ENCODE data around the gene SHANK2.

Gene SHANK2

GRCh38 chr11:71252269-71252769, at the start of gene SHANK2:
SHANK2 (minus strand) TSS chr11:71252577; CDS start chr11:71147326, 105,251 bp downstream.
- Mint-ChIP-seq H3K4me1 (peaks cover 26% of the 10 kb centered on the region), H3K27ac (no peak within 1 kb of the TSS), H3K36me3 (ENCODE audit: low read depth) (no peaks in the 10 kb centered on the region), H3K4me3 (peak within 1 kb of the TSS; percentile 77), H3K9me3 (peaks cover 5% of the 10 kb centered on the region), H3K27me3 (ENCODE audit: low read depth, poor library complexity) (peaks cover 89% of the 10 kb centered on the region)
- no peak for TF ChIP-seq CTCF (IDR thresholded peaks at IDR 0.05)
- DNase-seq = peak; percentile 44

GRCh38 chr11:71301858-71302533, 49.6 kb upstream of the SHANK2 start:
- H3K36me3 Mint-ChIP-seq (ENCODE audit: low read depth) = no peaks in the 10 kb centered on the region
- no peak for TF ChIP-seq CTCF (IDR thresholded peaks at IDR 0.05)
- no peak overlapping the region for H3K4me3 Mint-ChIP-seq
- peaks cover 43% of the 10 kb centered on the region for H3K4me1 Mint-ChIP-seq
- H3K27me3 Mint-ChIP-seq (ENCODE audit: low read depth, poor library complexity) = peaks cover 21% of the 10 kb centered on the region
- H3K9me3 Mint-ChIP-seq = peaks cover 4% of the 10 kb centered on the region
- no peak overlapping the region for H3K27ac Mint-ChIP-seq
- DNase-seq = no peak

- Mint-ChIP-seq H3K36me3 (ENCODE audit: low read depth) (no peaks in the 10 kb centered on the region), H3K4me3 (no peak overlapping the region), H3K27me3 (ENCODE audit: low read depth, poor library complexity) (peaks cover 24% of the 10 kb centered on the region), H3K9me3 (peaks cover 12% of the 10 kb centered on the region), H3K4me1 (peaks cover 41% of the 10 kb centered on the region), H3K27ac (no peak overlapping the region)
- no peak for DNase-seq
- TF ChIP-seq CTCF (IDR thresholded peaks at IDR 0.05) = no peak
Measured at GRCh38 chr11:71301046-71301857, 48.9 kb upstream of the SHANK2 start.

GRCh38 chr11:71300187-71300586, 47.8 kb upstream of the SHANK2 start:
- no peaks in the 10 kb centered on the region for H3K36me3 Mint-ChIP-seq (ENCODE audit: low read depth)
- DNase-seq = no peak
- peaks cover 22% of the 10 kb centered on the region for H3K27me3 Mint-ChIP-seq (ENCODE audit: low read depth, poor library complexity)
- H3K9me3 Mint-ChIP-seq = peaks cover 20% of the 10 kb centered on the region
- H3K27ac Mint-ChIP-seq = peak overlapping the region; percentile 90
- H3K4me1 Mint-ChIP-seq = peaks cover 41% of the 10 kb centered on the region
- no peak for TF ChIP-seq CTCF (IDR thresholded peaks at IDR 0.05)
- H3K4me3 Mint-ChIP-seq = no peak overlapping the region

- Mint-ChIP-seq H3K4me1 (peaks cover 41% of the 10 kb centered on the region), H3K4me3 (no peak overlapping the region), H3K9me3 (peaks cover 17% of the 10 kb centered on the region), H3K27me3 (ENCODE audit: low read depth, poor library complexity) (peaks cover 15% of the 10 kb centered on the region), H3K27ac (no peak overlapping the region), H3K36me3 (ENCODE audit: low read depth) (no peaks in the 10 kb centered on the region)
- DNase-seq = no peak
- TF ChIP-seq CTCF (IDR thresholded peaks at IDR 0.05) = no peak
Measured at GRCh38 chr11:71298761-71299181, 46.4 kb upstream of the SHANK2 start.

Measured in nephron progenitor cell (in vitro differentiated cells).